Astrocyte of the hippocampus (primary cell): ENCODE measurements around the gene S1PR3.
A peak's percentile ranks its signal among the peaks of the same experiment; 100 is the strongest.

Experiments used
- DNase-seq: peaks from one replicate; pipeline ENCODE4 v3.0.0; 2011; ENCODE audit warnings: low read depth, low spot score

The S1PR3 gene

DNA sequence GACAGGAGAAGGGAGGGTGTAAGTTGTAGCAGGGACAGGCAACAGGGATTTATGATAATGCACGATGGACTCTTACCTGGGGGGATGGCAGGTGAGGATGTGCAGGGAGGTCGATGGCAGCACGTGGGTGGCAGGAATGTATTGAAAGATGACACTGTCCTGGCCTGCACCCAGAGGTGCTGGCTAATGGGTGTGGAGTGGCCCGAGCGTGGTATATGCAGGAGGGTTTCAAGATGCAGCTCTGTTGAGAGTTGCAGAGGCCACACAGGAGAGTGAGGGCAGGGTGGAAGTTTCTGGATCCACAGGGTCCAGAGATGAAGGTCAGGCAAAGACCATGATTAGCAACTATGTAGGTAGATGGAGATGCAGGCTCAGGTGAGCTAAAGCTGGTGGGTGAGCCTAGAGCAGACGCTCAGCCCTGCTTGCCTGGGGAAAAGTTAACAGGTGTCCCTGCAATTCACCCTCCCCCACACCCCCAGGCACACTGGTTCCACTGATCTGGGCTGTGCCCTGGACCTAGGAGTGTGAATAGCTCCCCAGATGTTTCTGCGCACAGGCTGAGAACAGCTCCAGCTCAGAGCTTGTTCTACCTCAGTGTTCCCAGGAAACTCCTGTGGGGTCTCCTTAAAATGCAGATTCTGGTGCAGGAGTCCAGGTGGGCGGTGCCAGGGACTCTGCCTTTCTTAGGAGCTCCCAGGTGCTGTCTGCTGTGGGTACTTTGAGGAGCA lies 21.5 kb upstream of the S1PR3 start:
- DNase-seq = no peak

DNA sequence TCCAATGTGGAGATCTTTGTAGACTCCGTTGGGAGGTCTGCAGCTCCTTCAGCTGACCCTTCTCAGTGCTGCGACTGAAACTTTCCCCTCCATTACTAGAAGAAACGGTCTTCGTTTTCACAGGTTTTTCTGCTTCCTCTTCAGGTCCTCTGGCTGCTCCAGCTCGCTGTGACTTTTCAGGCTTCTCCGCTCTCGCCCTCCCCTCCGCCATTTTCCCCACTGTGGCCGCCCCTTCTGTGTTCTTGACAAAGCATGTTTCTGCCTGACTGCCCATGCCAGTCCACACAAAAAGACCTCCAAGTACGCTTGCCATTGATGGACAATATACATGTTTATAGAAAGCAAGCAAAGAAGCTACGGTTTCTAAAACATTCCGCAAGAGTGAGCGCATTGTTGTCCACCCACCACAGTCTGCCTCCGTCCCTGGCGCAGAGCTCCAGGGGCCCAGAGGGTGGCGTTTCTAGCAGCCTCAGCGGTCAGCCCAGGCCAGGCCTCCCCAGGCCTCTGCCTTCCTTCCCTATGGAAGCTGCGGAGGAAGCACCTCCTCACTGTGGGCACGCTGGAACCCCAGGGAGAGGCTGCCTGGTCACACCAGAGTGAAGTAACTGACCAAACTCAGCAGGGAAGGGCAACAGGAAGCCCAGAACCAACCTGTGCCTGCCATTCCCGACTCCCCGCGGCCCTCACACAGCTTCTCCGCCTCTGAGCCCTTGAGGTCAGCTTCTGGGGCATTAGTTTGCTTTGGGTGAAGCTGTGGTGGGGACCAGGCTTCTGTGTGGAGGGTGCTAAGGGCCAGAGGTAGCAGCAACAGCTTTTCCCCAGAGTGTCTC lies 19.9 kb upstream of the S1PR3 start:
- peak; percentile 60 for DNase-seq

DNA sequence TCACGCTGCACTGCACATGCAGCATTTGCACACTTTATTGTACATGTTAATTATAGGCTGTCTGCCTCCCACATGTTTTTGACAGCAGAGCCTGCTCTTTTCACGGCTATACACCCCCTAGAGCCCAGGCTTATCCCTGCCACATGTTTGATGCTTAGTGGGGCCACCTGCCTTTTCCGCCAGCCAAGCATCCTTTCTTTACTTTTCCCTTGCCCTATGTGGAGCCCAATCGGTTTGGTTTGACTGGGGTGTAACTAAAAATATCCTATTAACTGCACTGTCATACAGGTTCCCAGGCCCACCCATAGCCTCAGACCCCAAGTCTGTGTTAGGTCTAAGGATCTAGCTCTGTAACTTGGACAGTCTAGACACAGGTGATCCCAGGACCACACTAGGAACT lies 18.9 kb upstream of the S1PR3 start:
- no peak for DNase-seq

DNA sequence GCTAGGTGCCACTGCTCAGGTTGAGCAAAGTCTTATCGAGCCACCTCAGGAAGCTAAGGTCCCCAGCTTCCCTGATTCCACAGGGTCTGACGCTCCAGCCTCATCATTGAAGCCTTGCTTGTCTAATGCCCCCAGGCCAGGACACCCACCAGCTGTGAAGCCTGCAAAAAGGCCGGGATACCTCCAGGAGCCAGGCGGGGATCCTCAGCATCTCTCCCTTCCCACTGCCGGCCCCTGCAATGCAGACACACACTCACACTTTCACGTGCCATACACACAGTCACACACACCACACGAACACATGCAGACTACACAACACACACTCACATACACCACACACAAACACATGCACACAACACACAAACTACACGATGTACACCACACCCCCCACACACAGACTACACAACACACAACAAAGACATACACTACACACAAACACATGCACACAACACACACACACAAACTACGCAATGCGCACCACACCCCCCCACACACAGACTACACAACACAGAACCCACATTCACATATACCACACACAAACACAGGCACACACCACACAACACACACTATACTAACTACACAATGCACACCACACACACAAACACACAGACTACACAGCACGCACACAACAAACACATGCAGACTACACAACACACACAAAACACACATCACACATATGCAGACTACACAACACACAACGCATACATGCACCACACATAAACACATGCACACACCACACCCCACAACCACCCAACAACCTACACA lies 17.8 kb upstream of the S1PR3 start:
- no peak for DNase-seq

DNA sequence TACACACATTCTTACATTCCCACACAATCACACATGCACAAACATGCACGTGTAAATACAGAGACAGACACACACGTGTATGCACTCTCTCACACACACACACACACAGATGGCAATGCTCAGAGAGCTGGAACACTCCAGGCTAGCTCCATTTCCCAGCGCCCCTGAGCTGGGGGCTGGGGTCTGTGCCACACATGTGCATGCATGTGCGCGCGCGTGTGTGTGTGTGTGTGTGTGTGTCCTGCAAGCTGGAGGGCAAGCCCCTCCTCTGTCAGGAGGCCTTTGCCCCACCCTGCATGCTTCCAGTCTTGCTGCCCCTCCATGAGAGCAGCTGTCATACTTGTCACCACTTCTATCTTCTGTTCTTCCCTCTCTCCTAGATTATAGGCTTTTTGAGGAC lies 16.6 kb upstream of the S1PR3 start:
- DNase-seq = no peak

DNA sequence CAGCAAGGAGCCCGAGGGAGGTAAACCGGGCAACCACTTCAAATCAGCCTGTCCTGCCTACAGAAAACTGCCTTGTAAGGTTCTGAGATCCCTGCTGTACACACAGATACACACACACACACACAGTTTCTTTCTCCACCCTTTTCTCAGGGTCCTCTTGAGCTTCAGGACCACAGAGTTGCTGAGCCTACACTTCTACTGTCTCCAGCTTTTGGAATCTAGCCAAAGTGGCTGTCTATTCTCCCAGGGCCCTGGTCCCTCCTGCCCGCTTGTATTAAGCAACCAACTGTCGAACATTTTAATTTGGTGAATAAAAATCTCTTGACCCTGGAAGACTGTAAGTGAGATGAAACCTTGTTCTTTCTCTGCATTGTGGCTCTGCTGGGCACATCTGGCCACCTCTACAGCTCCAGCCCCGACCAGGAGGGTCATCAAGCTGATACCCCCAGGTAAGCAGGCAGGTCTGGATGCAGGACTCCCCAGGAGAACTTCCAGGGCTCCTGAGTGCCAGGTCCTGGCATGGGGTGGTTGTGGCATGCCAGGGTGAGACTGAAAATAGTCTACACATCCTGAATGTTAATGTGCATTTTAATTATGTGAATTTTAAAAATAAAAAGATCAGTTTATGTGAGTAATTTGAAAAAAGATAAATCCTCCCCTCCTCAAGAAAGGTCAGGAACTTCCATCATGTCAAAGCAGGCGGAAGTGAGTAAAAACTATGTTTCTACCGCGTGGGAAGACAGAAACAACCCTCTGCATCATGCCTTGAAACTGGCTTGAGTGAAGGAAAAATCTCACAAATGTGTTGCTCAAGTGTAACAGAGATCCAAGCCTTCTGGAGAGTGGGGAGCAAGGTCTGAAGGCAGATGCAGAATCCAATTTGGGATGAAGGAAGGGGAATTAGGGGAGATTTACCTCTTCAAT lies 15.0 kb upstream of the S1PR3 start:
- no peak for DNase-seq

DNA sequence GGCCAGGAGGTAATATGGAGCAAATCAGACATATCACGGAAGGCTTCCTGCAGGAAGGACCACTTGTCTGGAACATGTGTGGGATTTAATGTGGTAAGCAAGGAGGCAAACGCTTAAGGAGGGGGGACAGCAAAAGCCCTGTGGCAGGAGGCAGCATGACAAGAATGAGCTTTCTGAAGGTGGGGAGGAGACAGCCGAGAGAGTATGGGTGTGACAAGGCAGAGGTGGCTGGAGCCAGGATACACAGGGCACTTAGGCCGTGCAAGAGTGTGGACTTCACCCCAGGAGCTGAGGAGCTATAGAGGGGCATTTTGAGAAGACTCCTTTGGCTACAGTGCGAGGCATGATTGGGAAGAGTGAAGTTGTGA lies 14.4 kb upstream of the S1PR3 start:
- no peak for DNase-seq

DNA sequence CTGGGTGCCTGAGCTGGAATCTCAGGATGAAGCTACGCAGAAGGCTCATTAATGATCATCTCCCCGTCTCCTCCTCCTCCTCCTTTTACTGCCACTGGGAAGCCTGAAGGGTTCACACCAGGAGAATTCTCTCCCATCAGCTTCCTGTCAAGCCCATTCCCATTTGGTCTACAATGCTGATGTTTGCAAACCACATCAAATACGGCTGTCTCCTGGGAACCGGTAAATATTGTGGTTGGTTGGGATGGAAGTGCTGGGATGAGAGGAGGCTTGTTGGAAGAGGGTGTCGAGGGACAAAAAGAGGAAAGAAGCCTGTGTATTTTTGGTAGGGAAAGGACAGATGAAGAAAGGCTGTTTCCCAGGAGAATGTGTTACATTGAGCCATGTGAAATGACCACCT lies 13.2 kb upstream of the S1PR3 start:
- DNase-seq = no peak

DNA sequence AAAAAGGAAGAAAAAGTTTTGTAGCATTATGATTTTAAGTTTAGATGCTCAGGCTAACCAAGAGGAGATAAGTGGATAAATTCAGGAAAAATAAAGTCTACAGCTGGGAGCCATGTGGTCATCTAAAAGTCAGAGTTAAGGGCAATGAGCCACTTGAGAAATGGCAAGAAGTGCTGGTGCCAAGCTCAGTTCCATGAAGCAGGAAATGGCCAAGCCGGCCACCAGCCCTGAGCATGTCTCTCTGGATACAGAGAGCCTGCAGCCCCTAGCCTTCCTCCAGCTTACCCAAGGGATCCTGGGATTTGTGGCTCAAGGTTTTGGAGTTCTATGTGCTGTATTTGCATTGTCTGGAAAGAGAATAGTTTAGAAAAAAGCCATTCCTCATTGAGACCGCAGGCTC lies 12.2 kb upstream of the S1PR3 start:
- DNase-seq = no peak

DNA sequence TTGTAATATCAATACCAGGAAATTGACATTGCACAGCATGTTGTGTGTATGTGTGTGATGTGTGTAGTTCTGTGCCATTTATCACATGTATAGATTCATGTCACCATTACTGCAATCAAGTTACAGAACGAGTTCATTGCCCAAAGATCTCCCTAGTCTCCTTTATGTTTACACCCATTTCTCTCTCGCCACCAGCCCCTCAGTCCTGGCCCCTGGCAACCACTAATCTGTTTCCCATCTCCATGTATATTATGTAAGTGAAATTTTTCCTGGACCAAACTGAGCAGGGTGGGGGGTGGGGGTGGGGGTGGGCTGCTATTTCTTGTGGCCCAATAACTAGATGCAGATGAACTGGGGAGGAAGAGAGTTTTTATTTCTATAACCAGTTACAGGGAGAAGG lies 11.5 kb upstream of the S1PR3 start:
- no peak for DNase-seq

DNA sequence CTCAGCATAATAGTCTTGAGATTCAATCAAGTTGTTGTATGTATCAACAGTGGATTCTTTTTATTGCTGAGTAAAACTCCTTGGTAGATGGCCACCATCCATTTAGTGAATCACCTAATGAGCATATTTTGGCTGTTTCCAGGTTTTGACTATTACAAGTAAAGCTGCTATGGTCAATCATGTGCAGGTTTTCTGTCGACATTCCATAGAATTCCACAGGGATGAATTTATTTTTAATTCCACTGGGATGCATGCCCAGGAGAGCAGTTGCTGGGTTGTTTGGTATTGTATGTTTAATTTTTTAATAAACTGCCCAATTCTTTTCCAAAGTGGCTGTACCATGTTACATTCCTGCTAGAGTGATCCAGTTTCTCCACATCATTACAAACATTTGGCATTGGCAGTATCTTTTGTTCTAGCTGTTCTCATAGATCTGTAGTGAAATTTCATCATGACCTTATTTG lies 10.5 kb upstream of the S1PR3 start:
- DNase-seq = peak; percentile 80

DNA sequence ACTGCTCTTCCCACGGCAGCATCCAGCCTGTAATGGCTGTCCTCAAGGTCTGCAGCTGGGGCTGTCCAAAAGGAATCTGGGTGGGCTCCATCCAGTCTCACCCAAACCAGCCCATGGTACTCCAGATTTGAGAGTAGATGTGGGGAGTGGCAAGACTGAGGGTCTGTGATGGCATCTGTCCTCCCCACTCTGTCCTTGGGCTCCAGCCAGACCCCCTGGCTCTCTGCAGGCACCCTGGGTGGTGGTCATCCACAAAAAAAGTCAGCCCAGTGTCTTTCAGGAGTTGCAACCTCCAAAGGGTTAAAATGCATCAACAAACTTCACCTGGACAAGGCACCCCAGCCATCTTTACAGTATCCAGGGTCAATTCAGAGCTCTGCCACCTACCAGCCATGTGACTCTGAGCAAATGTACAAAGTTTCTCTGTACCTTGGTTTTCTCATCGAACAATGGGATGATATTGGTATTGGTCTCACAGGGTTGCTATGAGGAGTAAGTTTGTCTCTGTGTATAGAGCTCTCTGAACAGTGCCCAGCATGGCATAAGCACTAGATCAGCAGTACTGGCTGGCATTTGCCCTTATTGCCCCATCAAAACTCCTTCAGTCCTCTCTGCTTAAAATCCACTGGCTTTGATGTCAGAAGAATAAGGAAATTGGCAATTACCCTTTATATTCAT lies 7.3 kb upstream of the S1PR3 start:
- no peak for DNase-seq

DNA sequence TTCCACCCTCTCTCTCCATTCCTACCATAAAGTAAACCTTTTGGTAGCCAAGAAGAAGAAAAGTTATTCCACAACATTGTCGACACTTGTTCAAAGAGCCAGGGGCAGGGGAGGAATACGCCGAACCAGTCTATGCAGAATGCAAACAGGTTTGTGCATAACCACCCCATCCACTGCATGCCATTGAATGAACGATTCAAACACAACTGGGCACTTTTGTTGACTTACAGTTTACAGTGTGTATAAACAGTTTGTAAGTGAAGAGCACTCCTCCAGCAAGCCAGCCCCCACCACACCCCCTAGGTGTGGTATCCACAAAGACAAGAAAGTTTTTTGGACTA lies 6.8 kb upstream of the S1PR3 start:
- DNase-seq = no peak

DNA sequence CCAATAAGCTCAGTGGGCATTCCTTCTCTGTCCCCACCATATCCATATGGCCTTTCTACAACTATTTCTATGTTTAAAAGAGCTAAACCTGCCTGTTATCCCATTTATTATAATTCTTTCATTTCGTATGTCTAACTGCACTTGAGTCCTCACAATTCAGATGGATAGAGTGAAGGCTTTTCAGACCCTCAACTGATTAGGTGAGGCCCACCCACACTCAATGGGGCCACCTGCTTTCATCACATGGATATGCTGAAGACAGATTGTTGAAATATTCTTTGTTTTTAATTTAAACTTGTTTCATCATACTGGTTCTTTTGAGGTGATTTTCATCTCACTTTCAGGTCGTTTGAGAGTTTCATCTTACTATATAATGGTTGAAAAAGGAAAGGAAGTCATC lies 5.7 kb upstream of the S1PR3 start:
- DNase-seq = no peak

DNA sequence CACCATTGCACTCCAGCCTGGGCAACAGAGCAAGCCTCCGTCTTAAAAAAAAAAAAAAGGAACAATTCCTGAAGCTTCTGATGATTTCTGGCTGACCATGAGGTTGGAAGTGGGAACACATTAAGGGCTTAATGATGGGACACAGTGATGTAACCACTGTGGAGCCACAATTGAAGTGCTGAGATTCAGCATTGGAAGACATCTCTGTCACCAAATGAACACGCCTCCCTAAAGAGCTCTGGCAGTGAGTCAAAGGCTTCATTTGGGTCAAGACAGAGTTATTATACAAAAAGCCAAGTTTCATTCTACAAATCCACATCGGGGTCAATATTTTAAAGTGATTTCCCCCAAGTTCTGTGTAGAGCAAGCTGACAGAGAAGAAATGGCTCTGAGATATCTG lies 4.5 kb upstream of the S1PR3 start:
- DNase-seq = no peak

DNA sequence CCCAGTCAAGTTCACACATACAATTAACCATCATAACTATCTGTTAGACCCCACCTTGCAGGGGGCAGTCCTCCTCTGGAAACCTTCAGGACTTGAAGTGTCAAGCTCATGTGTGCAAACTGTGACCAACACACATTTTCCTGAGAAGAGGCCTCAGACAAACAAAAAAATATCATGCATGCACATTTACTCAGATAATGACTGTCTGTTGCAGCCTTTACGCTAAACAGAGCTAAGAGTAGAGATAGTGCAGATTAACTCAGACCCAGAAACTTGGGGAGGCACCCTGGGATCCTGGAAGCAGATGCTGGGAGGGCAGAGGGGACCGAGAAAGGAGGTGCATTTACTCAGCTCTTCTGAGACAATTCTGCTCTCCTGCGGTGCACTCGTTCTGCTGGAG lies 3.6 kb upstream of the S1PR3 start:
- no peak for DNase-seq

DNA sequence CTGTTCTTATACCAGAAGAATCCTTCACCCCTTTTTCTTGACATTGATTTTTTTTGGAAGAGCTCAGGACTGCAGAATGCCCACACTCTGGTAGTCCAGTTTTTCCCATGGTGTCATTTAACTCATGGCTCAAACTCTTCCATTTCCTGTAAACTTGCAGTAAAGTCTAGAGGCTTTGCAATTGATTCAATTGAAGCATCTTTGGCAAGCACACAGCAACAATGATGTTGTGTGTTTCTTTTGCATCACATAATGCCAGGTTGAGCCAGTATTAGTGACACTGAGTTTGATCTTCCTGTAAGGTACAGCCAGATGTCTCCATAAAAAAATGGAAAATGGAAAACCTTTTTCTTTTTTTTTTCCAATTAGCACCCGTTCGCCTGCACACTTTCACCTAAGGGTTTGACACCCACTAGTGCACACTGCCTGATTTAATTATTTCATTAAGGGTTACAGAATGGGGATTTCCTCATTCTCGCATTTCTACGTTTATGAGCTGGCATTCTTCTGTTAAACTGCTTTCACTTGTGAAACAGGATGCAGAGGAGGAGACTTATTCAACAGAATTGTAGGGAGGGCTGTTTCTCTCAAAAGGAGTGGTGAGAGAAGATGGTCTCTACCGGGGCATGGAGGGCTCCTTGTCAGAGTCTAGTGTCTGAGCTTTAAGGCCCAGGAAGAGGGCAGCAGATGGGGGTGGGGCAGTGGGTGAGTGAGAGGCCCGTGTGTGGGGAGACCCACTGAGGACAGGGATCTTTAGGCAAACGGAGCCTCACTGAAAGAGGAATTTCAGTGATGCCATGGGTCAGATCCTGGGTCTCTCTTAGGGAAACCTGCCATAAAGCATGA lies 2.2 kb upstream of the S1PR3 start:
- DNase-seq = no peak

DNA sequence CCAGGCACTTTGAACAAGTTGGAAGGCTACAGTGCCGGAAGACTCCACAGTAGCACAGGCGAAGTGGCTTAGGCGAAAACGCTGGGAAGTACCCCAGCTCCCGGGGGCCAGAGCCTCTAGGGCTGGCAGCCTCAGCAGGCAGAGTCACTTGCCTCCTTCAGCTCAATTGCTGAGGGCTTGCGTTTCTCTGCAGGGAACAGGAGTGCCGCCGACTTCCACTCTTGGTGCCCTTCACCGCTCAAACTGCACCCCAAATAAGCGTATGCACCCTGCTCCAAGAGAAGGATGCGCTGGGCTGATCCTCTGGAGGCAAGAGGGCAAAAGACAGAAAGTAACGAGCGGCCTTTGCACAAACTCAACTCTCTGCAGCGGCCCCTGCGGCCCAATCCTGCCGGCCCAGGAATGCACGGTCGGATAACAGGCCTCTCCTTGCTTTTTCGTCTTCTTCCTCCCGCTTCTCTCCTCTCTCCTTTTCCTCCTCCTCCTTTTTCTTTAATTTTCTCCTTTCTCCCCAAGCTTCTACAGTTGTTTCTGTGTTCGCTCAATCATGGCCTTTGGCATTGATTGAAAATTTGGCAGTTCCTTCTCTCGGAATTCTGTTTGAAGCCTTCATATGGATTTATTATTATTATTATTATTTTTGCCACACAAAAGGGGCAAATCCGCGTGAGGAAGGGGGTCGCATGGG lies 1.1 kb upstream of the S1PR3 start:
- no peak for DNase-seq

DNA sequence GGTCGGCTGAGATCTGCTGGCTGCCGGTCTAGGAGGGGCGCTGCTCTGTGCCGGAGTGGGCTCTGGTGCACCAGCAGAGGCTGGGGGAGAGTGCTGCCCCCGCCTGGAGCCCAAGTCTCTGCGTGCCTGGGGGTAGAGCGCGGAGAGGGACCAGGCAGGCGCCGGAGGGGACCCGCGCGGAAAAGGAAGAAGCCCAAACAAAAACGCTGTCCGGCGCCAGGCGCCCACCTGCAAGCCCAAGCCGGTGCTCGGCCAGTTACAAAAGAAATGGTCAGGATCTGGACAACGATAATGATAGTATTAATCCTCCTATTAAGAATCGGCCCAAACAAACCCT lies 571 bp upstream of the S1PR3 start:
- DNase-seq = peak; percentile 32

DNA sequence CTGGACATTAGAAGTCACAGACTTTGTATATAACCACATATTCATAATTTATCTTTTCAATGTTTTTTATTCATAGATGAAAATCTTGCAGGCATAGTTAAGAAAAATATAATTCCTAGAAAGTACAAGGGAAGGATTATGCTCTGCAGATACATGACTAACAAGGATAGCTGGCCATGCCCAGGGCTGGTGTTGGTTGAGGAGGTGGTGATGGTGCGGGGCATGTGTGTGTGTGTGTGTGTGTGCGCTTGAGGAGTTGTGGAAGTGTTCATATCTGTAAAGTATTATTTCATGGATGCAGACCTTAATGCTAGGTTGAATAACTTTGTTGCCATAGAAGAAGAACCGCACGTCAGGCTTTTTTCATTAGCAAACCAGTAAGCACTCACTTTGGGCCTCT lies 1.3 kb downstream of the S1PR3 start:
- no peak for DNase-seq
